Stimulated activated naive CD8-positive, alpha-beta T cell treated with anti-CD3 and anti-CD28 coated beads, Interleukin-15, Interleukin-2, amounts not matched to agents 100 U/mL and 50 U/mL, for 24 hours (primary cell): ENCODE results near the gene WDR6.
"Not testable (repeated sequence)": the region's sequence is repeated elsewhere in the genome, so short reads cannot be mapped to it uniquely, and the experiment has no call there.

Experiments used
- ATAC-seq: fragments of 150-1000 bp; cut with Tn5 transposase; one replicate; pipeline ENCODE4 v1.10.0; 2021
- DNase-seq: peaks from one replicate; pipeline ENCODE4 v3.0.0; 2021

The WDR6 gene

DNA sequence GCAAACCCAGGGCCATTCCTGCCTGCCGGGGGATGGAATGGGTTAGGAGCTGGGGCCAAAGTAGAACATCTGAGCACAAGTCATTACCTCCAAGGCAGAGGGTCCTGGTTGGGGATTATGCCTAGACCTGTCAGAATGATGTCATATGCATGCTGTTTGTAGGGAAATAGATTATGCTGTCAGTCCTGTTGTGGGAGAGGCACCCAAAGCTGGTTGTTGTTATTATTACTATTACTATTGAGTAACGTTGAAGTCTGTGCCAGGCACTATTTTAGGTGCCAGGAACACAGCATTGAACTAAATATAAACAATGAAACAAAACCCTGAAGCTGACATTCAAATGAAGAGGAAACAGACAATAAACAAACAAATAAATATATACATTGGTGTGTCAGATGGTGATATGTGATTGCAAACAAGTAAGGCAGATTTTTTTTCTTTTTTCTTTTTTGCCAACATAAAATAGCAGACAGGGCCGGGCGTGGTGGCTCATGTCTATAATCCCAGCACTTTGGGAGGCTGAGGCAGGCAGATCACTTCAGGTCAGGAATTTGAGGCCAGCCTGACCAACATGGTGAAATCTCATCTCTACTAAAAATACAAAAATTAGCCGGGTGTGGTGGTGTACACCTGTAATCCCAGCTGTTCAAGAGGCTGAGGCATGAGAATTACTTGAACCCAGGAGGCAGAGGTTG lies 15.2 kb upstream of the WDR6 start:
- ATAC-seq (no peak), DNase-seq (no peak)

DNA sequence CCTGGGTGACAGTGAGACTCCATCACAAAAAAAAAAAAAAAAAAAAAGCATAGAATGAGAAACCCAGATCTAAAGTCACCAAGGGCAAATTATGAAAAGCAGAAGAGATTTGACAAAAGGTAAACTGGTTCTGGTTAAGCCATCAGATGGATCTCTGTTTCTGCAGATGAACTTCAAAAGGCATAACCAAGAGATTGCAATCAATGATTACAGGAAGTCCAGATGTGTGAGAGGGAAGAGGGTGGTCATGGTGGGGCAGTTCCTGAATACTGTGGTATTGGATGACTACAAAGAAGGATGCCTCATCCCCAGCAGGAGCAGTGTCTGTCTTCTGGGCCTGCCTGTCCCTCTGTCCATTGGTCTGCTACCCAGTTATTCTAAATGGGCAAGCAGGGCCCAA lies 13.4 kb upstream of the WDR6 start:
- DNase-seq = no peak
- no peak for ATAC-seq

- ATAC-seq = no peak
- no peak for DNase-seq
These were observed 10.6 kb upstream of the WDR6 start for GRCh38 chr3:48996640-48997039.

GRCh38 chr3:48997102-48997635 lies 10.0 kb upstream of the WDR6 start:
- no peak for ATAC-seq
- no peak for DNase-seq

- DNase-seq (no peak), ATAC-seq (no peak)
These were observed 9.2 kb upstream of the WDR6 start for GRCh38 chr3:48997714-48998637.

- no peak for DNase-seq
- no peak for ATAC-seq
These were observed 7.9 kb upstream of the WDR6 start for GRCh38 chr3:48999085-48999858.

DNA sequence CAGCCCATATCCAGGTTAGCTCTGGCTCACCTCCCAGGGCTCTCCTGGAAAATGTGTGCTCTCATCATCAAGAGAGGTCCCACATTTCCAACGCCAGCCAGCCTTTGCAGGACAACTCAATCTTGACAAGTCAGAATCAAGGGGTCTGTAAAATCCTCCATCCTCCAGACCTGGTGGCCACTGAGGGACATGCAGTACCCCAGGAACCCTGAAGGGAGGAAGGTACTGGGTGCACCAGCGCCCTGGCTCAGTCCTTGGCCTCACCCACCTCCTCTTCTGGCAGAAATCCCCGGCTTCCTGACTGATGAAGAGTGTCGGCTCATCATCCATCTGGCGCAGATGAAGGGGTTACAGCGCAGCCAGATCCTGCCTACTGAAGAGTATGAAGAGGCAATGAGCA lies 6.0 kb upstream of the WDR6 start:
- no peak for ATAC-seq
- no peak for DNase-seq

DNA sequence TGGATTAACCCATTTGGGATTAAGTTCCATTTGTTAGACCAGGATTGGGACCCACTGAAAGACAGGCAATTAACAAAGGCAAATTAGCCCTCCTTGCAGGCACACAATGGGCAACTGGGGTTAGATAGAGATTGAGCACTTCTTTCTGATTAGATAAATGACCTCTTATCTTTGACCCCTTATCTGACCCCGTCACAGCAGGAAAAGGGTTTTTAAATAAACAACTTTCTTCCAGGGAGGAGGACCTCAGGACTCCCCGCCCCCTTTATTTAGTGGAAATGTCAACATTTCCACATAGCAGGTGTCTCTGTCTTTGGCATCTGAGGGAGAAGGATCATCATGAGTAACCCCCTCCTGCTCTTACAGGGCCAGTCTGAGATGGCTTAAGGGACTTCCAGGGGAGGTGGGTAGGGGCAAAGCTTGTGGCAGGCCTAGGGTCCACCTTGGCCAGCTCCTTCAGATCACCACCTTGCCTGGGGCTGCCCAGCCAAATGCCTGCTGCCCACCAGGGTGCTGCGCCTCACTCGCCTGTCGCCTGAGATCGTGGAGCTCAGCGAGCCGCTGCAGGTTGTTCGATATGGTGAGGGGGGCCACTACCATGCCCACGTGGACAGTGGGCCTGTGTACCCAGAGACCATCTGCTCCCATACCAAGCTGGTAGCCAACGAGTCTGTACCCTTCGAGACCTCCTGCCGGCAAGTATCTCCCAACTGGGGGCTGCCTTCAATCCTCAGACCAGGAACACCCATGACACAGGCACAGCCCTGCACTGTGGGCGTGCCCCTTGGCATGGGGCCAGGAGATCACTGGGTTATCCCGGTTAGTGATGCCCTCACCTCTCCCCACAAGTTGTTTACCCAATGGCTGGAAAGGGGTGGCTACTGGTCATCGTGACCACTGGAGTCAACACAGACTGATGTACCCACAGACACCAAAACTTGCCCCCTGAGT lies 2.6 kb upstream of the WDR6 start:
- DNase-seq (no peak), ATAC-seq (no peak)

DNA sequence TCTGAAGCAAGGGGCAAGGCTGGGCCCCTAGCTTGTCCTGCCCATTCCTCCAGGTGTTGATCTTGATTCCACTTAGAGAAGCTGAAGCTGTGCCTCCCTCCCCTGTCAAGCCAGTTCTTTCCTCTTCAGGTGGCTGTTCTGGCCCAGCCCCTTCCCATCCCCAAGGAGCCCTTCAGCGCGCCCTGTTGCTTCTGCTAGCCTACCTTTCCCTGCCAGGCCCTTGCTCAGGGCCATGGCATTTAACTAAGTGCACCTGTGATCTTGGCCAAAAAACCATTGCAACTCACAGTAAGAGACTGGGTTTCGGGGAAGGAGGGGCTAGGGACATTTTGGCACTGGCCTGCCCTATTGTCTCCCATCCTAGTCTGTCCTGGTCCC lies 1.9 kb upstream of the WDR6 start:
- DNase-seq (no peak), ATAC-seq (no peak)

- ATAC-seq (no peak), DNase-seq (no peak)
These were observed 1.2 kb upstream of the WDR6 start for GRCh38 chr3:49005998-49006397.

DNA sequence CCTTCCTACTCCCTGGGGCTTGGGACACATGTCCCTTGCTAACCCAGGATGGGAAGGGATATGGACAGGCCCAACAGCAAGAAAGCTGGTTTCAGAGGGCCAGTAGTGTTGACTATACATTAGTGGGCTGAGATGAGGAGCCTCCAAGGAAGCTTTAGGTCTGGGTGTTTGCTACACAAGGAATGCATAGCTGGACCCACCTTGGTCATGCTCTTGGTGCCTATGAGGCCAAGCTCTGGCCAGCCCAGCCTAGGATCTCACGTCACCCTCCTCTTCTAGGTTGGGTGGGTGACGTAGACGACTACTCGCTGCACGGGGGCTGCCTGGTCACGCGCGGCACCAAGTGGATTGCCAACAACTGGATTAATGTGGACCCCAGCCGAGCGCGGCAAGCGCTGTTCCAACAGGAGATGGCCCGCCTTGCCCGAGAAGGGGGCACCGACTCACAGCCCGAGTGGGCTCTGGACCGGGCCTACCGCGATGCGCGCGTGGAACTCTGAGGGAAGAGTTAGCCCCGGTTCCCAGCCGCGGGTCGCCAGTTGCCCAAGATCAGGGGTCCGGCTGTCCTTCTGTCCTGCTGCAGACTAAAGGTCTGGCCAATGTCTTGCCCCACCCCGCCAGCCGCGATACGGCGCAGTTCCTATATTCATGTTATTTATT lies 653 bp upstream of the WDR6 start:
- DNase-seq = no peak
- ATAC-seq = no peak

GRCh38 chr3:49007771-49008528 lies 759 bp downstream of the WDR6 start:
- peak; percentile 67 for ATAC-seq

GRCh38 chr3:49008627-49009026 lies 1.4 kb downstream of the WDR6 start:
- ATAC-seq = not testable (repeated sequence)

More at GRCh38 chr3:49007771-49008528, 759 bp downstream of the WDR6 start:
- DNase-seq = peak; percentile 91

GRCh38 chr3:49009396-49009795 lies 2.2 kb downstream of the WDR6 start:
- no peak for ATAC-seq
- DNase-seq = no peak

More at GRCh38 chr3:49008627-49009026, 1.4 kb downstream of the WDR6 start:
- DNase-seq = not testable (repeated sequence)

DNA sequence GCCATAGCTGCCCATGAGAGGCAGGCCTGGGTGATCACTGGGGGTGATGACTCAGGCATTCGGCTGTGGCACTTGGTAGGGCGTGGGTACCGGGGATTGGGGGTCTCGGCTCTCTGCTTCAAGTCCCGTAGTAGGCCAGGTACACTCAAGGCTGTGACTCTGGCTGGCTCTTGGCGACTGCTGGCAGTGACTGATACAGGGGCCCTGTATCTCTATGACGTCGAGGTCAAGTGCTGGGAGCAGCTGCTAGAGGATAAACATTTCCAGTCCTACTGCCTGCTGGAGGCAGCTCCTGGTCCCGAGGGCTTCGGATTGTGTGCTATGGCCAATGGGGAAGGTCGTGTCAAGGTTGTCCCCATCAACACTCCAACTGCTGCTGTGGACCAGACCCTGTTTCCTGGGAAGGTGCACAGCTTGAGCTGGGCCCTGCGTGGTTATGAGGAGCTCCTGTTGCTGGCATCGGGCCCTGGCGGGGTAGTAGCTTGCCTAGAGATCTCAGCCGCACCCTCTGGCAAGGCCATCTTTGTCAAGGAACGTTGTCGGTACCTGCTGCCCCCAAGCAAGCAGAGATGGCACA lies 5.3 kb downstream of the WDR6 start:
- no peak for DNase-seq
- no peak for ATAC-seq

DNA sequence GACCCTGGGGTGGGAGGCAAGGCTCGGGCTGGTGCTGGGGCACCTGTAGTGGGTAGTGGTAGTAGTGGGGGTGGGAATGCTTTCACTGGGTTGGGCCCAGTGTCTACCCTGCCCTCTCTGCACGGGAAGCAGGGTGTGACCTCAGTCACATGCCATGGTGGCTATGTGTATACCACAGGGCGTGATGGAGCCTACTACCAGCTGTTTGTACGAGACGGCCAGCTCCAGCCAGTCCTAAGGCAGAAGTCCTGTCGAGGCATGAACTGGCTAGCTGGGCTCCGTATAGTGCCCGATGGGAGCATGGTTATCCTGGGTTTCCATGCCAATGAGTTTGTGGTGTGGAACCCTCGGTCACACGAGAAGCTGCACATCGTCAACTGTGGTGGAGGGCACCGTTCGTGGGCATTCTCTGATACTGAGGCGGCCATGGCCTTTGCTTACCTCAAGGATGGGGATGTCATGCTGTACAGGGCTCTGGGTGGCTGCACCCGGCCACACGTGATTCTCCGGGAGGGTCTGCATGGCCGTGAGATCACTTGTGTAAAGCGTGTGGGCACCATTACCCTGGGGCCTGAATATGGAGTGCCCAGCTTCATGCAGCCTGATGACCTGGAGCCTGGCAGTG lies 6.0 kb downstream of the WDR6 start:
- no peak for DNase-seq
- no peak for ATAC-seq

GRCh38 chr3:49013738-49014660 lies 6.8 kb downstream of the WDR6 start:
- ATAC-seq = peak; percentile 17
- peak; percentile 63 for DNase-seq

DNA sequence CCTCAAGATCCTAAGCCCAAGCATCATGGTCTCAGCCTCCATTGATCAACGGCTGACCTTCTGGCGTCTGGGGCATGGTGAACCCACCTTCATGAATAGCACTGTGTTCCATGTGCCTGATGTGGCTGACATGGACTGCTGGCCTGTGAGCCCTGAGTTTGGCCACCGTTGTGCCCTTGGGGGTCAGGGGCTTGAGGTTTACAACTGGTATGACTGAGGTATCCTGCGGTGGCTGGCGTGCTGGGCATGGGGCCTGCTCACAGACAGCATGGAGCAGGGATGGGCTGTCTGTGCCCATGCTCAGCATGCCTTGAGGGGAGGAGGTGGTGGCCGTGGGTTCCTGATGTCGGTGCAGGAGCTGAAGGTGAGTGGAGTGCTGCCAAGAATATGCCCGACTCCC lies 7.9 kb downstream of the WDR6 start:
- ATAC-seq (no peak), DNase-seq (no peak)
